HFF-Myc (cell line): ENCODE results near the gene NOB1.
A peak's percentile ranks its signal among the peaks of the same experiment; 100 is the strongest.

Source experiments
- DNase-seq: peaks from one replicate; pipeline ENCODE4 v3.0.0-alpha.2; 2011; ENCODE audit warnings: low read depth; ENCODE audit errors: extremely low read depth
- H3K4me3 ChIP-seq: replicated peaks from 2 replicates; pipeline ENCODE4 v1.5.1; 2011; ENCODE audit warnings: low read depth, mild to moderate bottlenecking, control low read depth, low read length
- TF ChIP-seq, protein P1 (sequence below): IDR thresholded peaks from 2 replicates; pipeline ENCODE4 v1.5.1; 2012; ENCODE audit warnings: mild to moderate bottlenecking, low read depth, low read length, control low read depth; ENCODE audit errors: missing control alignments

The NOB1 gene

DNA sequence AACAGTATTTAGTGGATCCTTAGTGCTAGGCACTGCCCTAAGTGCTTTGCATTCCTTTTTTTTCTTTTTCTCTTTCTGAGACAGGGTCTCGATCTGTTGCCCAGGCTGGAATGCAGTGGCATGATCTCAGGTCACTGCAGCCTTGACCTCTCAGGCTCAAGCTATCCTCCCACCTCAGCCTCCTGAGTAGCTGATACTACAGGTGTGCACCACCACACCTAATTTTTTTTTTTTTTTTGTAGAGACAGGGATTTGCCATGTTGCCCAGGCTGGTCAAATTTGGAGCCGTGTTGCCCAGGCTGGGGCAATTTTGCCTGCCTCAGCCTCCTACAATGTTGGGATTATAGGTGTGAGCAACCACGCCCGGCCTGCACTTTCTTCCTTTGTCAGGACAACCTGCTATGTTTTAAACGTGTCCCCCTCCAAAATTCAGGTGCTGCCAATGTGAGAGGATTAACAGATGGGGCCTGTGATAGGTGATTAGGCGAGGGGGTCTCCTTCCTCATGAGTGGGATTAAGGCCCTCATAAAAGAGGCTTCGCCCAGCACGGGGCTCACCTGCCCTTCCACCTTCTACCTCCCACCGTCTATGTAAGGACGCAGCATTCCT is 33.8 kb downstream of the NOB1 start:
- TF ChIP-seq, protein P1, sequence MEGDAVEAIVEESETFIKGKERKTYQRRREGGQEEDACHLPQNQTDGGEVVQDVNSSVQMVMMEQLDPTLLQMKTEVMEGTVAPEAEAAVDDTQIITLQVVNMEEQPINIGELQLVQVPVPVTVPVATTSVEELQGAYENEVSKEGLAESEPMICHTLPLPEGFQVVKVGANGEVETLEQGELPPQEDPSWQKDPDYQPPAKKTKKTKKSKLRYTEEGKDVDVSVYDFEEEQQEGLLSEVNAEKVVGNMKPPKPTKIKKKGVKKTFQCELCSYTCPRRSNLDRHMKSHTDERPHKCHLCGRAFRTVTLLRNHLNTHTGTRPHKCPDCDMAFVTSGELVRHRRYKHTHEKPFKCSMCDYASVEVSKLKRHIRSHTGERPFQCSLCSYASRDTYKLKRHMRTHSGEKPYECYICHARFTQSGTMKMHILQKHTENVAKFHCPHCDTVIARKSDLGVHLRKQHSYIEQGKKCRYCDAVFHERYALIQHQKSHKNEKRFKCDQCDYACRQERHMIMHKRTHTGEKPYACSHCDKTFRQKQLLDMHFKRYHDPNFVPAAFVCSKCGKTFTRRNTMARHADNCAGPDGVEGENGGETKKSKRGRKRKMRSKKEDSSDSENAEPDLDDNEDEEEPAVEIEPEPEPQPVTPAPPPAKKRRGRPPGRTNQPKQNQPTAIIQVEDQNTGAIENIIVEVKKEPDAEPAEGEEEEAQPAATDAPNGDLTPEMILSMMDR = no peak
- no peak overlapping the region for H3K4me3 ChIP-seq
- no peak for DNase-seq

DNA sequence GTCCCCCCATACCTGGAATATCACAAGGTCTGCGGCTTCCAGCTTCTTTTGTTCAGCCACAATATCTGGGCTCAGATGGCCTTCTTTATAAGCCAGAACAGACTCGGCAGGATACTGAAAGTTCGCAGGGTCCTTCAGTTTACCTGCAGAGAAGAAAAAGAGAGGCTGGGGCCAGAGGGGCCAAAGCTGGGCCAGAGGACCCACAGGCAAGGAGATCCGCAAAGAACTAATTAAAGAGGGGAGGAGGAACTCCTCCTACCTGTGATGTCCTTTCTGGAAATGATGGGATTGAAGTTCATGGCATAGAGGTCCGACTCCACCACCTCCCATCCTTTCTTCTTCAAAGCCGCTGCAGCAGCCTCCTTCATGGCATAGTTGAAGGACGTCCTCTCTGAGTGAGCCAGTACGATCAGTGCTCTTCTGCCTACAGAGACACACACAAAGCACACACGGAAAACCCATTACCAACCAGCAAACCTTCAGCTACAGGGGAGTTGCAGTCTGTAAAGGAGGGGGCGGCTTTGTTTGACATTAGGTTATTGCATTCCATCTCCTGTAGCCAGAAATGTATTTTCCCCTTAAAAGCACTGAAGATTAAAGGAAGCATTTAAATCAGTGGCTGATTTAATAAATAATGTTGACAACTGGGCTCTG is 36.5 kb downstream of the NOB1 start:
- no peak for DNase-seq
- TF ChIP-seq, protein P1 = no peak
- no peak overlapping the region for H3K4me3 ChIP-seq

DNA sequence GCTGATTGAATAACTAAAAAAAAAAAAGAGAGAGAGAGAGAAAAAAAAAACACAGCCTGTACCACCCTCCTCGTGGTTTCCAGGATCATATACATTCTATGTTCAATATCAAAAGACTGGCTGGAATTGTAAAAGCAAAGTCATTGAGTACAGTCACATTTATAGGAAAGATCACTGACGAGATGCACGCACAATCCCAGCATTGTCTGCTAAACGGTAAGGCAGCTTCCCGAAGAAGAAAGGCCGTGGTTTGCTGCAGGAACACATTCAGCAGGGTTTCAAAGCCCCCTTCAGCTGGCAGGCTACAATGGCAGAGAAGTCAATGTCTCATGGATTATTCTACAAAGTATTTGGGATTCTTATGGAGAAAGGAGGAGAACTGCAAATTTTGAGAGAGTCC is 37.7 kb downstream of the NOB1 start:
- DNase-seq = no peak
- TF ChIP-seq, protein P1 = no peak
- no peak overlapping the region for H3K4me3 ChIP-seq

DNA sequence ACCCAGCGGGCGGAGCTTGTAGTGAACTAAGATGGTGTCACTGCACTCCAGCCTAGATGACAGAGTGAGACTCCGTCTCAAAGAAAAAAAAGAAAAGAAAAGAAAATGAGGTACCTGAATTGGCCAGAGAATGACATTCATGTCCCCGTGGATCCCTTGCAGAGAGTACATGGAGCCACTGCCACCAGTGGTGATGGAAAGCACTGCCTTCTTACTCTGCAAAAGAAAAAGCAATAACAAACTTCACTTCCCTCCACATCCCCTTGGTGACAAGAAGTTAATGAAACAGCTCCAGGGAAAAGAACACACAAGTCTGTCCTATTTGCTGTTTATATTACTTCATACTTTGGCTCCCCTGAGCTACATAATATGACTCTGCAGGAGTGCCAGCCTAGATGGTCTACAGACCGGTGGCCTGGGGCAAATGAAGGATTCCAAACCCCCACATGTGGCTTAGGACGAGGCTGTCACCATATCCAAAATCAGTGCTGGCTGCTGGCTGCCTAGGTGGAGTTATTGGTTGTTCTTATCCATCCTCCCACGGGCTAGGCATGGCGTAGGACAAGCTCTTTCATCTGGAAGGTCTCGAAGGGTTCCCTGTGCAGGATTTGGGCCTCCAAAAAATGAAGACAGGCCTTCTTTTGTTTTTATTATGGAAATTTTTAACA is 41.7 kb downstream of the NOB1 start:
- TF ChIP-seq, protein P1 = no peak
- no peak for DNase-seq

DNA sequence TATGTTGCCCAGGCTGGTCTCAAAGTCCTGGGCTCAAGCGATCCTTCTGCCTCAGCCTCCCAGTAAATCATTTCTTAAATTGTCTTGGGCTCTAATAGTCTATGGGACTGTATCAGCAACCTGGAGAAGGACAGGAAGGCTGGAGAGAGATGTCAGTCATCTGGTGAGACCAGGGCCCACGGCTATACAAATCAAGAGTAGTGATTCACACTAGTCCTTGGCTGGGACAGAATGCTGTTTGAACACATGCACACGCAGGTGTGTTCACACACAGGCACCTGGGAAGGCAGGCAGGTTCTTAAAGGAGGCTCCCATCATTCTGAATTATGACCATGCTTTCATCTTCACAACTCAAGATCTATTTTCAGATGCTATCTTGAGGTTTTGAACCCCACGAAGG is 42.4 kb downstream of the NOB1 start:
- no peak overlapping the region for H3K4me3 ChIP-seq
- TF ChIP-seq, protein P1 = no peak
- no peak for DNase-seq

More for the DNA sequence above, 41.7 kb downstream of the NOB1 start:
- H3K4me3 ChIP-seq = no peak overlapping the region

DNA sequence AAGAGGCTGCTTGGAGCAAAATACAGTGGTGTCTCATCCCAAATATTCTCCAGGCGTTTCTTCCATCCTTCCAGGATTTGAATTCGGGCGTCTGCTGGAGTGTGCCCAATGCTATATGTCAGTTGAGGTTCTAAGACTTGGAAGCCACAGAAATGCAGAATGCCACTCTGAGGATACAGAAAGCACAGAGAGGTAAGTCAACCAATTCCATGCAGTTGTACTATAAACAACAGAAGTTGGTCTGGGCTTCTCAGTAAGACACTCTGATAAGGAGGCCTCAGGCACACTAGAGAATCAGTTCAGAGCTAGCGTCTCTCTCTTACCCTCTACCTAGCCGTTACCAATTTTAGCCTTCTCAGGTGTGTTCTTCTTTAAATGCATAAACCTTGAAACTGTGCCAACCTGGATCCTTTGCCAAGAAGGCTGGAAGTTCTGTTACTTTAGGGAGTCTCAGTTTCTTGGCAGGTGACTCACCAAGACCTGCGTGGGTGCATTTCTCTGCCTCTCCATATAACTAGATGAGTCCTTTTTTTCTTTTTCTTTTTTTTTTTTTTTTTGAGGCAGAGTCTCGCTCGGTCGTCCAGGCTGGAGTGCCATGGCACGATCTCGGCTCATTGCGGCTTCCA is 43.5 kb downstream of the NOB1 start:
- TF ChIP-seq, protein P1 = no peak

More for the DNA sequence above, 43.5 kb downstream of the NOB1 start:
- no peak overlapping the region for H3K4me3 ChIP-seq
- DNase-seq = peak; percentile 45
